Mononuclear cell (primary cell): ENCODE results near the gene RCE1. TPM values are rescaled to one million over a fixed set of nuclear protein-coding genes. Genes with fewer than 3 reads are reported as not detected.

Source experiments
- H3K27me3 ChIP-seq: 2 replicates; pipeline ENCODE4 v1.6.0; 2011; ENCODE audit warnings: low read length, control low read depth; ENCODE audit not compliant: insufficient read depth
- H3K4me1 ChIP-seq: 2 replicates; pipeline ENCODE4 v1.5.1; 2011; ENCODE audit warnings: mild to moderate bottlenecking, low read length, control low read depth; ENCODE audit not compliant: insufficient read depth
- H3K4me3 ChIP-seq: 2 replicates; pipeline ENCODE4 v1.5.1; 2011; ENCODE audit warnings: mild to moderate bottlenecking, low read length, moderate library complexity
- H3K9me3 ChIP-seq: 2 replicates; pipeline ENCODE4 v1.5.1; 2011; ENCODE audit warnings: low read depth, mild to moderate bottlenecking, control low read depth, low read length
- total RNA-seq: library from RNA; depleted of rRNA; stranded (reverse); fragments of >200 nt; gene quantifications from one replicate; pipeline ENCODE4 v1.2.3, GENCODE V29; 2012

The RCE1 gene
- total RNA-seq, 1 donor = 20.9 TPM

- H3K9me3 ChIP-seq = no peaks in the 10 kb centered on the region
- H3K27me3 ChIP-seq = no peaks in the 10 kb centered on the region
- no peak overlapping the region for H3K4me3 ChIP-seq
- peaks cover 13% of the 10 kb centered on the region for H3K4me1 ChIP-seq
Measured at GRCh38 chr11:66835768-66836405, 7.4 kb upstream of the RCE1 start.

- peaks cover 44% of the 10 kb centered on the region for H3K4me1 ChIP-seq
- no peaks in the 10 kb centered on the region for H3K27me3 ChIP-seq
- H3K4me3 ChIP-seq = no peak overlapping the region
- no peaks in the 10 kb centered on the region for H3K9me3 ChIP-seq
Measured at GRCh38 chr11:66840317-66841091, 2.7 kb upstream of the RCE1 start.

- Histone ChIP-seq H3K27me3 (no peaks in the 10 kb centered on the region), H3K4me3 (peak overlapping the region; percentile 88), H3K4me1 (peaks cover 44% of the 10 kb centered on the region), H3K9me3 (no peaks in the 10 kb centered on the region)
Measured at GRCh38 chr11:66841861-66842260, 1.4 kb upstream of the RCE1 start.

- Histone ChIP-seq H3K9me3 (no peaks in the 10 kb centered on the region), H3K27me3 (no peaks in the 10 kb centered on the region), H3K4me3 (peak overlapping the region; percentile 88), H3K4me1 (peaks cover 44% of the 10 kb centered on the region)
Measured at GRCh38 chr11:66842501-66842895, 743 bp upstream of the RCE1 start.

GRCh38 chr11:66843776-66844495, 695 bp downstream of the RCE1 start:
- no peaks in the 10 kb centered on the region for H3K27me3 ChIP-seq
- peak overlapping the region; percentile 88 for H3K4me3 ChIP-seq
- H3K9me3 ChIP-seq = no peaks in the 10 kb centered on the region
- peaks cover 44% of the 10 kb centered on the region for H3K4me1 ChIP-seq

- Histone ChIP-seq H3K4me1 (peaks cover 44% of the 10 kb centered on the region), H3K4me3 (no peak overlapping the region), H3K9me3 (no peaks in the 10 kb centered on the region), H3K27me3 (no peaks in the 10 kb centered on the region)
Measured at GRCh38 chr11:66844496-66845142, 1.4 kb downstream of the RCE1 start.

- Histone ChIP-seq H3K27me3 (no peaks in the 10 kb centered on the region), H3K4me1 (peaks cover 37% of the 10 kb centered on the region), H3K4me3 (no peak overlapping the region), H3K9me3 (no peaks in the 10 kb centered on the region)
Measured at GRCh38 chr11:66845143-66845875, 2.1 kb downstream of the RCE1 start.

GRCh38 chr11:66845876-66846212, 2.6 kb downstream of the RCE1 start:
- Histone ChIP-seq H3K4me1 (peaks cover 31% of the 10 kb centered on the region), H3K4me3 (no peak overlapping the region), H3K27me3 (no peaks in the 10 kb centered on the region), H3K9me3 (no peaks in the 10 kb centered on the region)

- Histone ChIP-seq H3K4me3 (no peak overlapping the region), H3K27me3 (no peaks in the 10 kb centered on the region), H3K4me1 (peaks cover 23% of the 10 kb centered on the region), H3K9me3 (no peaks in the 10 kb centered on the region)
Measured at GRCh38 chr11:66846671-66847091, 3.4 kb downstream of the RCE1 start.

GRCh38 chr11:66847461-66848232, 4.4 kb downstream of the RCE1 start:
- Histone ChIP-seq H3K27me3 (no peaks in the 10 kb centered on the region), H3K4me3 (no peak overlapping the region), H3K4me1 (peaks cover 13% of the 10 kb centered on the region), H3K9me3 (no peaks in the 10 kb centered on the region)

- Histone ChIP-seq H3K4me1 (peaks cover 10% of the 10 kb centered on the region), H3K27me3 (no peaks in the 10 kb centered on the region), H3K9me3 (no peaks in the 10 kb centered on the region), H3K4me3 (no peak overlapping the region)
Measured at GRCh38 chr11:66848671-66849500, 5.6 kb downstream of the RCE1 start.

GRCh38 chr11:66849501-66850234, 6.4 kb downstream of the RCE1 start:
- no peaks in the 10 kb centered on the region for H3K27me3 ChIP-seq
- H3K9me3 ChIP-seq = no peaks in the 10 kb centered on the region
- H3K4me3 ChIP-seq = no peak overlapping the region
- H3K4me1 ChIP-seq = peaks cover 2% of the 10 kb centered on the region

GRCh38 chr11:66850235-66850587, 7.0 kb downstream of the RCE1 start:
- H3K4me3 ChIP-seq = no peak overlapping the region
- no peaks in the 10 kb centered on the region for H3K9me3 ChIP-seq
- H3K4me1 ChIP-seq = no peaks in the 10 kb centered on the region
- no peaks in the 10 kb centered on the region for H3K27me3 ChIP-seq
